ENCODE measurements around the gene CCDC149. TPM values are rescaled to one million over a fixed set of nuclear protein-coding genes. Genes with fewer than 3 reads are reported as not detected.

The CCDC149 gene
- total and polyA plus RNA-seq, 2 of the 8 experiments (the other 6 are each of a cell fraction or from before 2014, with no cell fraction given): 2.2 to 5.6 TPM

DNA sequence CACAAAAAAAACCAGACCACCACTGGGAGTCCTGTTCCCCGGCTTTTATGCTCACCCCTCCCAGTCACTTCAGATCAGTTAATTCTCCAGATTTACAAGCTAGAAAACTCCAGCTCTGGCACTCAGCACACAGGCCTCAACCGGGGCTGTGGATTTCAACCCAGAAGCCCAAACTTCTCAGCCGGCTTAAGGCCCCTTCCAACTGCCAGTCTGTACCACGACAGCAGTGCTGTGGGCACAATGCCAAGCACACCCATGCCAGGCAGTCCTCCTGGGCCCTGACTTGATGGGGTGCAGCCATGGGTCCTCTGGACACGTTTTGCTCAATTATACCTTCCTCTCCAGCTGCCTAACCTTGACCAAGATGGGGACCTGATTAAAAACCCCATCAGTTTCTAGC is 105.2 kb downstream of the CCDC149 start:
- no peak for FAIRE-seq
- Histone ChIP-seq H3K4me1 (replicated peaks in 1 of 4; ENCODE audit: control insufficient read depth in 3 of 4, insufficient read depth in 4 of 4, low read length in 3 of 4) (peaks cover 2 to 12% (median 6%) of the 10 kb centered on the region in 4 experiments; a peak in 4 of 7 replicates), H2AFZ (ENCODE audit: low read length) (no peak overlapping the region), H3K56ac (replicated peaks; ENCODE audit: insufficient read length, low read depth, low read length) (no peak overlapping the region), H3K18ac (ENCODE audit: extremely low read depth, low read length) (no peak overlapping the region), H3K4me2 (ENCODE audit: insufficient read depth in 1 of 2, low read depth in 2 of 2, low read length in 2 of 2) (no peak overlapping the region), H2AK5ac (ENCODE audit: low read depth, low read length) (no peak overlapping the region), H2BK15ac (ENCODE audit: low read length) (no peak overlapping the region), H2BK12ac (ENCODE audit: low read depth, low read length) (no peak overlapping the region), H3K27ac (ENCODE audit: low read depth, low read length) (no peak overlapping the region), H3K36me3 (ENCODE audit: control insufficient read depth in 2 of 4, insufficient read depth in 4 of 4, low read length in 3 of 4) (no peaks in the 10 kb centered on the region; a peak in 1 of 8 replicates), H3K23ac (ENCODE audit: insufficient read length) (no peak overlapping the region), H4K20me1 (replicated peaks in 1 of 2; ENCODE audit: control insufficient read depth in 1 of 2, insufficient read depth in 2 of 2, low read length in 2 of 2) (no peaks in the 10 kb centered on the region), H3K79me2 (ENCODE audit: control insufficient read depth in 1 of 2, insufficient read depth in 2 of 2, low read length in 2 of 2) (no peaks in the 10 kb centered on the region), H3K23me2 (ENCODE audit: low read depth, low read length) (no peaks in the 10 kb centered on the region), H2BK5ac (ENCODE audit: low read depth, low read length) (no peak overlapping the region), H3K9ac (replicated peaks in 1 of 4; ENCODE audit: extremely low read depth in 1 of 4, low read depth in 3 of 4, low read length in 3 of 4) (no peak overlapping the region), H3K14ac (ENCODE audit: insufficient read length) (no peak overlapping the region), H2BK120ac (replicated peaks; ENCODE audit: low read depth, low read length) (no peak overlapping the region), H4K91ac (replicated peaks; ENCODE audit: insufficient read length, low read length) (no peak overlapping the region), H4K8ac (ENCODE audit: extremely low read depth, insufficient read depth, low read length) (no peak overlapping the region), H3K4me3 (ENCODE audit: extremely low read depth in 1 of 4, insufficient read depth in 2 of 4, low read depth in 3 of 4, low read length in 4 of 4) (no peak overlapping the region), H4K5ac (ENCODE audit: insufficient read length, low read depth, low read length) (no peak overlapping the region), H3K4ac (replicated peaks; ENCODE audit: insufficient read length, low read depth, low read length) (no peak overlapping the region), H2BK20ac (ENCODE audit: low read length) (no peak overlapping the region), H3K79me1 (ENCODE audit: low read depth, low read length) (no peaks in the 10 kb centered on the region), H3K27me3 (replicated peaks in 1 of 4; ENCODE audit: control insufficient read depth in 3 of 4, extremely low read depth in 1 of 4, insufficient read depth in 3 of 4, low read length in 3 of 4) (no peaks in the 10 kb centered on the region), H3K9me3 (ENCODE audit: insufficient read depth in 2 of 2, low read depth in 1 of 2, low read length in 1 of 2) (no peaks in the 10 kb centered on the region)
- CTCF ChIA-PET (ENCODE audit: partially characterized antibody): interaction anchor here (0.8 to 4.0 kb wide), 14 partner anchors 9 to 334 kb away, joined by 3 to 29 read pairs (median 4); partner anchors contain the start of gene SOD3
- TF ChIP-seq KDM5A (IDR thresholded peaks at IDR 0.05; ENCODE audit: low read length) (no peak), SP1 (IDR thresholded peaks at IDR 0.05; ENCODE audit: low read depth, low read length) (no peak), SAP30 (IDR thresholded peaks at IDR 0.05; ENCODE audit: insufficient read depth, insufficient replicate concordance, low read length) (no peak), CBX8 (IDR thresholded peaks at IDR 0.05; ENCODE audit: borderline replicate concordance, low read depth, low read length) (no peak), SUZ12 (IDR thresholded peaks at IDR 0.05; ENCODE audit: low read length) (no peak), PHF8 (conservative IDR thresholded peaks at IDR 0.05; ENCODE audit: low read depth, low read length) (no peak), HDAC6 (IDR thresholded peaks at IDR 0.05; ENCODE audit: low read depth, low read length) (no peak), GTF2F1 (IDR thresholded peaks at IDR 0.05; ENCODE audit: borderline replicate concordance, low read depth, low read length) (no peak), SIRT6 (IDR thresholded peaks at IDR 0.05; ENCODE audit: low read length) (no peak), SIN3A (conservative IDR thresholded peaks at IDR 0.05 in 1 of 2, IDR thresholded peaks at IDR 0.05 in 1 of 2; ENCODE audit: low read depth in 1 of 2, low read length in 2 of 2) (no peak), MAFK (IDR thresholded peaks at IDR 0.05; ENCODE audit: low read depth, low read length) (no peak), BRCA1 (IDR thresholded peaks at IDR 0.05; ENCODE audit: low read depth, low read length) (no peak)
- POLR2A ChIA-PET (ENCODE audit: partially characterized antibody): no interaction called here
- DNase-seq (ENCODE audit: low read depth in 1 of 2, low spot score in 2 of 2): peak in 1 of 2 experiments; percentile 3
- 89% methylated on average over 5 of the region's 5 CpGs; no CpG with 5 or more reads in 1 of the 2 experiments for WGBS, 2 experiments (ENCODE audit: extremely low coverage in 1 of 2, insufficient coverage in 1 of 2, insufficient read length in 1 of 2, insufficient replicate concordance in 2 of 2, low coverage in 1 of 2, low lambda C conversion rate in 2 of 2, missing lambda C conversion rate in 1 of 2)
